Tibial artery (tissue), 4 donors: Measurements from ENCODE around the gene WDR62.

Source experiments
- DNase-seq, 2 donors: peaks; one replicate each; pipeline ENCODE4 v3.0.0-alpha.2; 2019
- H3K27ac ChIP-seq, 2 donors: fragments of 200-600 bp; sonication (generic) in 1 of 2; 1 replicate in 1 of 2; 2 replicates in 1 of 2; pipeline ENCODE4 v1.5.1; 2018 to 2019; ENCODE audit warnings: mild to moderate bottlenecking in 1 of 2
- H3K27me3 ChIP-seq, 2 donors: fragments of 200-600 bp; sonication (generic) in 1 of 2; one replicate each; pipeline versions ENCODE4 v1.5.1 to v1.6.0; 2016 to 2019
- H3K36me3 ChIP-seq, 3 donors: fragments of 200-600 bp; sonication (generic) in 2 of 3; one replicate each; pipeline ENCODE4 v1.5.1; 2016 to 2019; ENCODE audit warnings: mild to moderate bottlenecking in 2 of 3
- H3K4me1 ChIP-seq, 4 donors: fragments of 200-600 bp; sonication (generic) in 2 of 4; 1 replicate in 3 of 4; 2 replicates in 1 of 4; pipeline ENCODE4 v1.5.1; 2016 to 2019
- H3K4me3 ChIP-seq, 2 donors: fragments of 200-600 bp; sonication (generic) in 1 of 2; 1 replicate in 1 of 2; 2 replicates in 1 of 2; pipeline ENCODE4 v1.5.1; 2018 to 2019; ENCODE audit warnings: mild to moderate bottlenecking in 2 of 2
- H3K9me3 ChIP-seq, 3 donors: fragments of 200-600 bp; sonication (generic) in 1 of 3; one replicate each; pipeline ENCODE4 v1.5.1; 2016 to 2019
- intact Hi-C: fragments of 100-400 bp; cut with DNase I; formaldehyde crosslinking; loops from one replicate; pipeline ENCODE4 v1.15.0; 2023; ENCODE audit warnings: low total_unique reads
- TF ChIP-seq, protein P1 (sequence below), 2 experiments: fragments of 200-600 bp in 1 of 2; fragments of 450-650 bp in 1 of 2; IDR thresholded peaks; one replicate each; pipeline ENCODE4 v1.5.1; 2017 to 2019; ENCODE audit warnings: antibody characterized with exemption in 2 of 2, mild to moderate bottlenecking in 1 of 2, moderate library complexity in 1 of 2

Gene WDR62

DNA sequence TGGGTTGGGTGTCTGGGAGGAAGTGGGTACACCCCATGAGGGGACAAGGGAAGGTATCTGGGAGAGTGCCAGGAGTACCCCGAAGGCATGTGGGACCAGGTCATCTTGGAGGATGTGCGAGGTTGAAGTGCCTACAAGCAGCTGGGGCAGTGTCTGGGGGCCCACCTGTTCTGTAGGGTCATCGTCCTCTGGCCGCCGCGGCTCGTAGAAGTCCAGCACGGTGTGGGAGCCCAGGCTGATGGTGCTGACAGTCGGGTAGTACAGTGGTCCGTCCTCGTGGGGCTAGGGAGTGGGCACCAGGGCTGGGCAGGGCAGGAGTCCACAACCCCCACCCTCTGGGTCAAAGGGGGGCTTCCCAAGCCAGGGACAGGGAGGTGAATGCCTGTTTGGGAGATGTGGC, 44.3 kb upstream of the WDR62 start:
- no peak overlapping the region for H3K4me3 ChIP-seq
- H3K4me1 ChIP-seq = peaks cover 0 to 41% (median 26%) of the 10 kb centered on the region in 4 donors
- no peaks in the 10 kb centered on the region for H3K9me3 ChIP-seq
- TF ChIP-seq, protein P1, sequence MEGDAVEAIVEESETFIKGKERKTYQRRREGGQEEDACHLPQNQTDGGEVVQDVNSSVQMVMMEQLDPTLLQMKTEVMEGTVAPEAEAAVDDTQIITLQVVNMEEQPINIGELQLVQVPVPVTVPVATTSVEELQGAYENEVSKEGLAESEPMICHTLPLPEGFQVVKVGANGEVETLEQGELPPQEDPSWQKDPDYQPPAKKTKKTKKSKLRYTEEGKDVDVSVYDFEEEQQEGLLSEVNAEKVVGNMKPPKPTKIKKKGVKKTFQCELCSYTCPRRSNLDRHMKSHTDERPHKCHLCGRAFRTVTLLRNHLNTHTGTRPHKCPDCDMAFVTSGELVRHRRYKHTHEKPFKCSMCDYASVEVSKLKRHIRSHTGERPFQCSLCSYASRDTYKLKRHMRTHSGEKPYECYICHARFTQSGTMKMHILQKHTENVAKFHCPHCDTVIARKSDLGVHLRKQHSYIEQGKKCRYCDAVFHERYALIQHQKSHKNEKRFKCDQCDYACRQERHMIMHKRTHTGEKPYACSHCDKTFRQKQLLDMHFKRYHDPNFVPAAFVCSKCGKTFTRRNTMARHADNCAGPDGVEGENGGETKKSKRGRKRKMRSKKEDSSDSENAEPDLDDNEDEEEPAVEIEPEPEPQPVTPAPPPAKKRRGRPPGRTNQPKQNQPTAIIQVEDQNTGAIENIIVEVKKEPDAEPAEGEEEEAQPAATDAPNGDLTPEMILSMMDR (IDR thresholded peaks at IDR 0.05) = no peak
- H3K27me3 ChIP-seq = no peaks in the 10 kb centered on the region
- DNase-seq = no peak
- intact Hi-C loops = no loop called here
- H3K36me3 ChIP-seq = no peaks in the 10 kb centered on the region
- H3K27ac ChIP-seq = peak overlapping the region in 1 of 2 donors; percentile 76

DNA sequence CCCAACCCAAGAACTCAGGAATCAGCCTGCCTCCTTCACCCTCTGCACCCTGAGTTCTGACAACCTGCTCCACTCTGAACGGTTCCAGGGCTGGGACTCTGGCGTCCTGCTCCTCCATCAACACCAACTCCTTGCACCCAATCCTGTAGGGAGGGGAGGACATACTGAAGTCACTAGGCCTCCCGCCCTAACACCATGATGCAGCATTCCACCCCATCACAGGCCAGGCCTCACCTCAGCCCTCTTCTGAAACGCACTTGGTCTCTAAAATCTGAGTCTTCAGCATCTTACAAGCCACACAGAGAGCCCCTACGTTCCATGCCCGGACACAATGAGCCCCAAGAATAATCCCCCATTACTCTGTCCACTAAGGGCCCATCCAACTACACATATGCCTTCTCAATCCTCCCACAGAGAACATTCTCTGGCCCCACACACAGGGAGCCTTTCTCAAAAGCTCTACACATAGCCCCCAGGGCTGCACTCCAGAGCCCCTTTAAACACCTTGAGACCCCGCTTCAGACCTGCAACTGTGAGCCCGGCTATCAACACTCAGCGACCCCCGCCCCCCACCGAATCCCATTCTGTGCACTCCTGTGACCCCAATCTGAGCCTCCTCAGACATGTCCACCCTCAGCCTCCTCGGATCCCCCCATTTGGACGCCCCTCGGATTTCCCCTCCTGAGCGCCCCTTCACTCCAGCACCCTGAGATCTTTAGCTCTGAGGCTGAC, 41.3 kb upstream of the WDR62 start:
- Histone ChIP-seq H3K9me3 (no peaks in the 10 kb centered on the region), H3K27me3 (no peaks in the 10 kb centered on the region), H3K4me3 (peak overlapping the region; percentile 57 to 79), H3K4me1 (peaks cover 0 to 36% (median 25%) of the 10 kb centered on the region in 4 donors), H3K27ac (peak overlapping the region; percentile 80 to 90), H3K36me3 (peaks cover 0 to 29% (median 18%) of the 10 kb centered on the region in 3 donors)
- TF ChIP-seq, protein P1 (IDR thresholded peaks at IDR 0.05) = no peak
- intact Hi-C loops = no loop called here
- DNase-seq = no peak

DNA sequence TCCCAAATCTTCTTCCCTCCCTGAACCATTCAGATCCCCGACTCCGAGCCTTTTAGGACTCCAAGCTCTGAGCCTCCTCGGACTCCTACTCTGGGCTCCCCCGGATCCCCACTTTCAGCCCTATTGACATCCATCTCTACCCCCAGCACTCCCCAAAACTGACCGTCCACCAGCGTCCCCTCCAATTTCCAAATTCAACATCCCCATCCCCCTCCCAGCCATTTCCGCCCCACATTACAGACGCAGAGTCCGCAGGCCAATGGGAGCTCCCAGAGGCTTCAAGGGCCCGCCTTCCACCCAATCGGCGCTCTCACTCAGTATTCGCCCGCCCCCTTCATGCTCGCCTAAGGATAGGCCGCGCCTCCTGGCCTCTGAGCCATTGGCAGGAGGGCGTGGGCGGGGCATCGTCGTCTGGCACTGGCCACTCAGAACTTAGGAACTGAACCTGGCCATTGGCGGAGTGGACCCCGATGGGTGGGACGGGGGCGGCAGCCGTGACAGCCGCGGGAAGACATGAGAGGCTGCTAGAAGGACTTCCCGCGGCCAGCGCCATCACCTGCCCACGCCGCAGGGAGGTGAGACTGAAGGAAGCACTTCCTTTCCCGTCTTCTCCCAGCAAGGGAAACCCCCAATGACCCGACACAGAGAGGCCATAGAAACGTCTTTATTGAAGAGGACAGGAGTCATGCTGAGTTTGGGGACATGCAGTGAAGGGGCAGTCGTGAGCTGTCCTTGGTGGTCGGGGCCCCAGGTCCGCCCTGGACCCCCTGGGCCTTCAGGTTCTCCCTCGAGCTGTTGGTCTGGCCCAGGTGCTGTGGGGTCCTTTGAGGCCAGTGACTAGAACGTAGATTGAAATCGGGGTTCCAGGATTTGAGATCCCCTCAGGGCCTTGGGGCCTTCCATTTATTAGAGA, 40.4 kb upstream of the WDR62 start, which contains the start of gene ALKBH6:
TSS of gene ALKBH6 (minus strand) at position 202 of the 913 bp plus-strand sequence. CDS start 816 bp downstream, outside the sequence.
- H3K36me3 ChIP-seq = peaks cover 0 to 37% (median 21%) of the 10 kb centered on the region in 3 donors
- peaks cover 0 to 28% (median 19%) of the 10 kb centered on the region in 4 donors for H3K4me1 ChIP-seq
- intact Hi-C loops = no loop called here
- no peaks in the 10 kb centered on the region for H3K27me3 ChIP-seq
- no peaks in the 10 kb centered on the region for H3K9me3 ChIP-seq
- H3K4me3 ChIP-seq = peak within 1 kb of the TSS; percentile 57 to 79
- H3K27ac ChIP-seq = peak within 1 kb of the TSS; percentile 80 to 90
- TF ChIP-seq, protein P1 (IDR thresholded peaks at IDR 0.05) = no peak
- peak; percentile 100 for DNase-seq

DNA sequence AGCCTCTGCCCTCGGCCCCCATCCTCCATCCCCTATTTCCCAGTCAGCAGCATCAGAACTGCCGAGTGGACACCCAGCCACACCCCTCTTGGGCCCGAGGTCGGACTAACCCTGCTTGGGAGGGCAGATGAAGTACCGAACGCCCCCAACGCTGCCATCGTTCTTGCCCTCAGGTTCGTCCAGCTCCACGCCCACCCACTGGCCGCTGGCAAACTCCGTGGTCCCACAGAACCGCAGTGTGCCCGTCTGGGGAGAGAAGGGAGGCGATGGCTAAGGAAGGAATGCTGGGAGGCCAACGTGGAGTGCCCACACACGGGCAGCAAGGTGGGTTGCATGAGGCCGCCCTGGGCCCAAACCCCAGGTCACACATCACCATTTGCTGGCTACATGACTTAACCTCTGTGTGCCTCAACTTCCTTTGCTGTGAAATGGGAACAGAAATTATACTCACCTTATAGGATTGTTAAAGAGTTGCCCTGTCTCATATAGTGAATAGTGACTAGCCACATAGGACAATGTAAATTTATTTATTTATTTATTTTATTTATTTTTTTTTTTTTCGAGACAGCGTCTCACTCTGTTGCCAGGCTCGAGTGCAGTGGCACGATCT, 35.5 kb upstream of the WDR62 start:
- peaks cover 4 to 83% (median 46%) of the 10 kb centered on the region in 3 donors for H3K36me3 ChIP-seq
- no peak overlapping the region for H3K27ac ChIP-seq
- TF ChIP-seq, protein P1 (IDR thresholded peaks at IDR 0.05) = no peak
- H3K27me3 ChIP-seq = no peaks in the 10 kb centered on the region
- H3K4me3 ChIP-seq = no peak overlapping the region
- no peak for DNase-seq
- H3K4me1 ChIP-seq = peaks cover 0 to 10% (median 5%) of the 10 kb centered on the region in 4 donors
- H3K9me3 ChIP-seq = no peaks in the 10 kb centered on the region
- intact Hi-C loops = loop anchor here (5.0 kb wide), 1 partner anchor 38 kb away; no protein-coding TSS in a partner anchor

DNA sequence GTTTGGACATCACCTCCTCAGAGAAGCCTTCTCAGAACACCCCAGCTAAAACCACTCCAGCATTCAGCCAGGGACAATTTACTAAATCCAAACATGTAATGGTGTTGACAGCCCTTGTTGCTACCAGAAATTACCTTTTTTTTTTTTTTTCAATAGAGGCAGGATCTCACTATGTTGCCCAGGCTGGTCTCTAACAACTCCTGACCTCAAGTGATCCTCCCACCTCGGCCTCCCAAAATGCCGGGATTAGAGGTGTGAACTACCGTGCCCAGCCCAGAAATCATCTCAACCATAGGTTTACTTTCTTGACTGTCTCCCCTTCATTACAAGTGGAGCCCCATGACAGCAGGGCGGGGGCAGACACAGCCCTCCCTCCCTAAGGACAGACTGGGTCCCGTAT, 31.3 kb upstream of the WDR62 start:
- intact Hi-C loops = no loop called here

More for the DNA sequence above, 31.3 kb upstream of the WDR62 start:
- no peak overlapping the region for H3K4me3 ChIP-seq
- H3K4me1 ChIP-seq = no peaks in the 10 kb centered on the region
- no peaks in the 10 kb centered on the region for H3K27me3 ChIP-seq
- no peak overlapping the region for H3K27ac ChIP-seq
- H3K36me3 ChIP-seq = peaks cover 8 to 92% (median 47%) of the 10 kb centered on the region in 3 donors
- TF ChIP-seq, protein P1 (IDR thresholded peaks at IDR 0.05) = no peak
- no peak for DNase-seq
- H3K9me3 ChIP-seq = no peaks in the 10 kb centered on the region
